NB4 (cell line): ENCODE measurements around the gene GARNL3.

Experiments used
- TF ChIP-seq, protein P1 (sequence below): IDR thresholded peaks from one replicate; pipeline ENCODE4 v1.5.1; 2012; ENCODE audit warnings: low read depth, low read length
- TF ChIP-seq, protein P2 (sequence below): IDR thresholded peaks from 2 replicates; pipeline ENCODE4 v1.6.1; 2011; ENCODE audit warnings: low read depth, low read length

DNA sequence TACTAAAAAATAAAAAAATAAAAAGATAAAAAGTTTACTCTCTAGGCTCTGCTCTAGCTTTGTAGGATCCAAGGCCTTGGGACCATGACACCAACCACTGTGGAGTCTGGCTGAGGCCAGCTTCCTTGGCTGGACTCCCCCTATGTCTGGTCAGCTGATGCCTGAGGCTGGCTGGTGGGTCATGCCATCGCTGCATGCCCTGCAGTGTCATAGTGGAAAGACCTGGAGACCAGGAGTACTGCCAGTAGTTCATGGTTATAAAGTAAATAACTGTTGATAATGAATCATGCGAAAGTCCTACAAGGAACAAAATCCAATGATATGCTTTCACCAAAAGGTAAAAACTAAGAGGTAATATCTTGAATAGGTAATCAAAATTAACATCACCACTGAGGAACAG is 43.2 kb downstream of the GARNL3 start:
- TF ChIP-seq, protein P1, sequence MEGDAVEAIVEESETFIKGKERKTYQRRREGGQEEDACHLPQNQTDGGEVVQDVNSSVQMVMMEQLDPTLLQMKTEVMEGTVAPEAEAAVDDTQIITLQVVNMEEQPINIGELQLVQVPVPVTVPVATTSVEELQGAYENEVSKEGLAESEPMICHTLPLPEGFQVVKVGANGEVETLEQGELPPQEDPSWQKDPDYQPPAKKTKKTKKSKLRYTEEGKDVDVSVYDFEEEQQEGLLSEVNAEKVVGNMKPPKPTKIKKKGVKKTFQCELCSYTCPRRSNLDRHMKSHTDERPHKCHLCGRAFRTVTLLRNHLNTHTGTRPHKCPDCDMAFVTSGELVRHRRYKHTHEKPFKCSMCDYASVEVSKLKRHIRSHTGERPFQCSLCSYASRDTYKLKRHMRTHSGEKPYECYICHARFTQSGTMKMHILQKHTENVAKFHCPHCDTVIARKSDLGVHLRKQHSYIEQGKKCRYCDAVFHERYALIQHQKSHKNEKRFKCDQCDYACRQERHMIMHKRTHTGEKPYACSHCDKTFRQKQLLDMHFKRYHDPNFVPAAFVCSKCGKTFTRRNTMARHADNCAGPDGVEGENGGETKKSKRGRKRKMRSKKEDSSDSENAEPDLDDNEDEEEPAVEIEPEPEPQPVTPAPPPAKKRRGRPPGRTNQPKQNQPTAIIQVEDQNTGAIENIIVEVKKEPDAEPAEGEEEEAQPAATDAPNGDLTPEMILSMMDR = no peak
- TF ChIP-seq, protein P2, sequence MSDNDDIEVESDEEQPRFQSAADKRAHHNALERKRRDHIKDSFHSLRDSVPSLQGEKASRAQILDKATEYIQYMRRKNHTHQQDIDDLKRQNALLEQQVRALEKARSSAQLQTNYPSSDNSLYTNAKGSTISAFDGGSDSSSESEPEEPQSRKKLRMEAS = no peak
